ENCODE results near the gene FBXL17. TPM values are rescaled to one million over a fixed set of nuclear protein-coding genes. Genes with fewer than 3 reads are reported as not detected.

FBXL17 gene
- total RNA-seq, 1 experiment from 2014 or later = 5.3 TPM

DNA sequence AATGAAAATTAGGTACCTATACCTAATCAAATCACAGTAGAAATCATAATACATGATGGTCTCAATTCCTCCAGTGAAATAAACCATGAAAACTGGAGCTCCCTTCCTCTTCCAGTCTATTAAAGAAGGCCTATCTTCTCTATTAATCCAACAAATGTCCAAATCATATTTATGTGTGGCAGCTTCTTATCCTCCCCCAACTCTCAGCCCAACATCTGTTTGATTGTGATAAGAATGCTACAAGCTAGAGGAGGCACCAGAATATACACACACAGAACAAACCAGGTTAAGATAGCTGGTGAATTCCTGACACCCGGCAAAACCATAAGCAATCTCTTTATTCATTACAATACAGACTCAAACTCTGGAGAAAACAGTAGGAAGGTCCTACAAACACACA is 110.8 kb downstream of the FBXL17 start:
- Histone ChIP-seq H3K9ac (ENCODE audit: extremely low read depth, insufficient read length, low read length) (no peak overlapping the region), H3K56ac (ENCODE audit: insufficient read length, low read depth, low read length) (no peak overlapping the region), H2BK20ac (ENCODE audit: low read depth, low read length, poor library complexity, severe bottlenecking) (no peak overlapping the region), H4K91ac (ENCODE audit: insufficient read length, low read depth, low read length) (no peak overlapping the region), H2AK5ac (ENCODE audit: insufficient read length, low read length) (no peak overlapping the region), H3K79me2 (ENCODE audit: insufficient read depth, low read length) (no peaks in the 10 kb centered on the region), H2AFZ (ENCODE audit: low read length) (no peak overlapping the region), H3K18ac (ENCODE audit: insufficient read length, low read depth, low read length) (no peak overlapping the region), H3T11ph (ENCODE audit: low read length) (no peak overlapping the region), H4K5ac (ENCODE audit: insufficient read length, low read depth, low read length) (no peak overlapping the region), H2BK5ac (ENCODE audit: insufficient read length, low read length) (no peak overlapping the region), H3K23ac (ENCODE audit: insufficient read length, low read depth, low read length) (no peak overlapping the region), H2BK12ac (ENCODE audit: insufficient read length, low read depth, low read length) (no peak overlapping the region), H3K14ac (ENCODE audit: insufficient read depth, low read length) (no peak overlapping the region), H3K9me3 (ENCODE audit: control insufficient read depth, low read depth, low read length) (no peaks in the 10 kb centered on the region), H3K79me1 (ENCODE audit: insufficient read depth, low read depth, low read length, poor library complexity, severe bottlenecking) (no peaks in the 10 kb centered on the region), H3K4me1 (ENCODE audit: insufficient read depth, low read length) (no peaks in the 10 kb centered on the region), H3K4ac (ENCODE audit: low read depth, low read length) (no peak overlapping the region), H3K23me2 (ENCODE audit: insufficient read length, low read depth, low read length, poor library complexity, severe bottlenecking) (no peaks in the 10 kb centered on the region), H2BK120ac (ENCODE audit: low read depth, low read length, poor library complexity, severe bottlenecking) (no peak overlapping the region), H3K27me3 (ENCODE audit: insufficient read depth, low read length) (no peaks in the 10 kb centered on the region), H4K20me1 (ENCODE audit: control insufficient read depth, insufficient read depth, insufficient read length) (no peaks in the 10 kb centered on the region), H2BK15ac (ENCODE audit: low read depth, low read length) (no peak overlapping the region), H3K27ac (ENCODE audit: insufficient read length, low read depth, low read length) (no peak overlapping the region), H3K4me2 (ENCODE audit: insufficient read depth, insufficient read length, low read length) (no peak overlapping the region), H4K8ac (replicated peaks; ENCODE audit: insufficient read length, low read depth, low read length) (no peak overlapping the region)
- Mint-ChIP-seq H3K4me3 (no peak overlapping the region), H3K36me3 (ENCODE audit: insufficient read depth in 1 of 3, low read depth in 3 of 3) (no peaks in the 10 kb centered on the region), H3K27ac (no peak overlapping the region; a peak in 1 of 7 replicates), H3K9me3 (no peaks in the 10 kb centered on the region), H3K4me1 (peaks cover 2 to 6% of the 10 kb centered on the region in 2 experiments; a peak in 3 of 4 replicates), H3K27me3 (ENCODE audit: low read depth) (no peaks in the 10 kb centered on the region)
- WGBS (ENCODE audit: extremely low coverage, insufficient read length, low lambda C conversion rate) = no CpG with 5 or more reads among the region's 1 CpG
- TF ChIP-seq, protein P1, sequence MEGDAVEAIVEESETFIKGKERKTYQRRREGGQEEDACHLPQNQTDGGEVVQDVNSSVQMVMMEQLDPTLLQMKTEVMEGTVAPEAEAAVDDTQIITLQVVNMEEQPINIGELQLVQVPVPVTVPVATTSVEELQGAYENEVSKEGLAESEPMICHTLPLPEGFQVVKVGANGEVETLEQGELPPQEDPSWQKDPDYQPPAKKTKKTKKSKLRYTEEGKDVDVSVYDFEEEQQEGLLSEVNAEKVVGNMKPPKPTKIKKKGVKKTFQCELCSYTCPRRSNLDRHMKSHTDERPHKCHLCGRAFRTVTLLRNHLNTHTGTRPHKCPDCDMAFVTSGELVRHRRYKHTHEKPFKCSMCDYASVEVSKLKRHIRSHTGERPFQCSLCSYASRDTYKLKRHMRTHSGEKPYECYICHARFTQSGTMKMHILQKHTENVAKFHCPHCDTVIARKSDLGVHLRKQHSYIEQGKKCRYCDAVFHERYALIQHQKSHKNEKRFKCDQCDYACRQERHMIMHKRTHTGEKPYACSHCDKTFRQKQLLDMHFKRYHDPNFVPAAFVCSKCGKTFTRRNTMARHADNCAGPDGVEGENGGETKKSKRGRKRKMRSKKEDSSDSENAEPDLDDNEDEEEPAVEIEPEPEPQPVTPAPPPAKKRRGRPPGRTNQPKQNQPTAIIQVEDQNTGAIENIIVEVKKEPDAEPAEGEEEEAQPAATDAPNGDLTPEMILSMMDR (conservative IDR thresholded peaks at IDR 0.05) = no peak
- no peak for DNase-seq
